Activated CD8-positive, alpha-beta memory T cell treated with anti-CD3 and anti-CD28 coated beads for 24 hours (primary cell): ENCODE measurements around the gene PPP3R1.

Experiments
- DNase-seq: peaks from one replicate; pipeline ENCODE4 v3.0.0-alpha.2; 2020

Gene PPP3R1

DNA sequence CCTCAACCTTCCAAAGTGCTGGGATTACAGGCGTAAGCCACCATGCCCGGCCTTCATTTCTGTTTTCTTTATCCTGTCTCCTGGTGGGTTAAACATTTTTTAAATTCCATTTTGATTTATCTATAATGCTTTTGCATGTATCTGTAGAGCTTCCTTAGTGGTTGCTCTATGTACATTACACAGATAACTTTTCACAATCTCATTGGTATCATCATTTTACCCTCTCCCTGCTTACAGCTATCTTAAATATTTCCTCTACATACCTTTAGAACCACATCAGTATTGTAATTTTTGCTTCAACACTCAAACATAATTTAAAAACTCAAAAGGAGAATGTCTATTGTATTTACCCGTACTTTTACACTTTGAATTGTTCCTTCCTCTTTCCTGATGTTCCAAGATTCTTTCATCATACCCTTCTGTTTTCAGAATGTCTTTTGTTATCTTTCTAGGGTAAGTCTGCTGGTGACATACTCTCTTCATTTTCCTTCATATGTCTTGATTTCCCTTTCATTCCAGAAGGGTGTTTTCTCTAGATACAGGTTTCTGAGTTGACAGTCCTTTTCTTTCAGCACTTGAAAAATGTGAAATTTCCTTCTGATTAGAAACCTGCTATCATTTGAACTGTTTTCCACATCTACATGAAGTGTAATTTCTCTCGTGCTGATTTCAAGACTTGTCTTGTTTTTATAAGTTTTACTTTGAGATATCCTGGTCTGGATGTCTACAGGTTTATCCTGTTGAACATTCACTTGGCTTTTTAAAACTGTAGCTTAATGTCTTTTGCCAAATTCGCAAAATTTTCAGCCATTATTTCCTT lies 21.9 kb downstream of the PPP3R1 start:
- no peak for DNase-seq

DNA sequence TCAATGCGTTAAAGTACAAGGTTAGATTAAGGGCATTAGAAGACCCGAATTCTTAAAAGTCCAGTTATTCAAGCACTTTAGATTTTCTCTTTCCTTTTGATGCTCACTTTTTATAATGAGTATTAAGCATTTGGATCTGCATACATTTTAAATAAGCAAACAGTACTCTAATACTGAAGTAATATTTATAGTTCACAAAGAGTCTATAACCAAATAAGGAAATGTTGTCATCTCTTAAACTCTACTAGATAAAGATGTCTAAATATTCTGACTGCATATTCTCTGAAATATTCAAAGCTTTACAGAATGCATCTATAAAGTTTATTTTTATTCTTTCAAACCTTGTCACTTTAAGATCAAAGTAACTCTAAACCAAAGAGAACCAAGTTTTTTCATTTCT lies 25.5 kb downstream of the PPP3R1 start:
- DNase-seq, result no peak

DNA sequence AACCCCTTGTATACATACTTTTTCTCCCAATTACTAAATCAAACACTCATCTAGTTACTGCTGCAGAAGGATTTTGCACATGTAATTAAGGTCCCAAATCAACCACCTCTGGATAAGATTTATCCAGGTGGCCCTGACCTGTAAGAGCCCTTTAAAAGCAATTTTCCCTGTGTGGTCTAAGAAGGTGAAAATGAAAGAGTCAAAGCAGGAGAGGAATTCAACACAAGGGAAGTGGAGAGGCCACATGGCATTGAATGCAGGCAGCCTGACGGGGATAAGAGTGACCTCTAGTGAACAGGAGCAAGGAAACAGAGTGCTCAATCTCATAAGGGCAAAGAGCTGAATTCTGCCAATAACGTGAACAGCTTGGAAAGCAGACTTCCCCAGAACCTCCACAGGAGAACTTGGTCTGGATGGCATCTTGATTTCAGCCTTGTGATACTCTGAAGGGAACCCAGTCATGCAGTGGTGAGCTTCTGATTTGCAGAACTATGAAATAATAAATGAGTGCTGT lies 27.2 kb downstream of the PPP3R1 start:
- no peak for DNase-seq

DNA sequence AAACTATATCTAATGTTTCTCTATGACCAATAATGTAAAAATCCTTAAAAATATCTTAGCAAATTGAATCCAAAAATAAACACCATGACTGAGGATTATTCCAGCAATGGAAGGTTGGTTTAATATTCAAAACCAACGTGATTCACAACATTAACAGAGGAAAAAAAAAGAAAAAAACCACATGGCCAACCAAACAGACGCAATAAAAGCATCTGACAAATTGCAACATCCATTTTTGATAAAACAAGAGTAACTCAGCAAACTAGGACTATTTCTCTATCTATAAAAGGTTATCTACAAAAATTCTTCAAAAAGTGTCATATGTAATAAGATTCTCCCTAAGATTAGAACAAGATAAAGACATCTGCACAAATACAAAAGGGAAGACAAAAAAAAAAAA lies 28.9 kb downstream of the PPP3R1 start:
- no peak for DNase-seq

DNA sequence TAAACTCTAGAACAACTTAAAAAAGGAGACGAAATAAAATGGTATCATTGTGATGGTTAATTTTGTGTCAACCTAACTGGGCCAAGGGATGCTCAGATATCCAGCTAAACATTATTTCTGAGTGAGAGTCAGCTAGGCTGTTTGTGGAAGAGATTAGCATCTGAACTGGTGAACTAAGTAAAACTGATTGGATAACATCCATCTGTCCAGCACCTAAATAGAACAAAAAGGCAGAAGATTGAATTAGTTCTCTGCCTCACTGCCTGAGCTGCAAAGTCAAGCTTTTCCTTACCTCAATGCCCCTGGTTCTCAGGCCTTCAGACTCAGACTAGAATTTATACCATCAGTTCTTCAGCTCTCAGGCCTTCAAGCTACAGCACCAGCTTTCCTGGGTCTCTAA lies 30.0 kb downstream of the PPP3R1 start:
- DNase-seq, result no peak

DNA sequence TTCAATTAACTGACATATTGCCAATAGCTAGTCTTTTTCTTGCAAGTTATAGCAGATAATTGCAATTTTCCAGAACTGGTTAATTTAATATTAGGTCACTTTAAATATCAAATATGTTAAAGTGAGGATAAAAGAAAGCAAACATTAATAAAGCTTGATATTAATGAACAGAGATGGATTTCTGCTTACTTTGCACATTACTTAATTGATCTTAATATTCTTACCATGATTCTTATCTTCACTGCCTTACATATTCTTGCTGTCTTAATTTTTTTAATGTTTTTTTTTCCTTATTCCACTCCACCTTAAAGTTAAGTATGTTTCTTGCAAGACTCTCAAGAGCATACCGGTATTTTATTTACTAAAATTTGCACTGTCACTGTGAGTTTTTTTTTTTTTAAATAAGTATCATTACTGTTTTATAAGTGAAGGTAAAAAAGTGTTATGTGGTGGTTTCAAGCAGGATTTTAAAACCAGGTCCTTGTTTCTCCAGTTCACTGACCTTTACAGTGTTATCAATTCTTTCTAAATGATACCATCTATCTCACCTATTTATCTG lies 33.9 kb downstream of the PPP3R1 start:
- no peak for DNase-seq

DNA sequence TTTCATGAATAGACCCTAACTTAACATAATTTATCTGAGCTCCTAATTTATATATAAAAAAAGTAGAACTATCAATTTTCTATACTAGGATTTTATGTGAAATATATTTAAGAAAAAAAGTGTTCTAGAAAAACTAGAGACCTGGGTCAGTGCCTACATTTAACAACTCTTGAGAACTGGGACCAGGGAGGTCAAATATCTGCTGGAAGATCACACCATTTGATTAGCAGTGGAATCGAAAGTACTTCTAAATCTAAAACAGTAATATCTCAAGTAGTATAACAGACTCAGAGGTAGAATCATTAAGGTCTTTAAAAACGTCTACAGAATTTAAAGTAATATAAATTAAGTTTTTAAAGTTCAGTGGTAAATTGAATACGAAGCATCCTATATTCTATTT lies 34.6 kb downstream of the PPP3R1 start:
- DNase-seq, result no peak

DNA sequence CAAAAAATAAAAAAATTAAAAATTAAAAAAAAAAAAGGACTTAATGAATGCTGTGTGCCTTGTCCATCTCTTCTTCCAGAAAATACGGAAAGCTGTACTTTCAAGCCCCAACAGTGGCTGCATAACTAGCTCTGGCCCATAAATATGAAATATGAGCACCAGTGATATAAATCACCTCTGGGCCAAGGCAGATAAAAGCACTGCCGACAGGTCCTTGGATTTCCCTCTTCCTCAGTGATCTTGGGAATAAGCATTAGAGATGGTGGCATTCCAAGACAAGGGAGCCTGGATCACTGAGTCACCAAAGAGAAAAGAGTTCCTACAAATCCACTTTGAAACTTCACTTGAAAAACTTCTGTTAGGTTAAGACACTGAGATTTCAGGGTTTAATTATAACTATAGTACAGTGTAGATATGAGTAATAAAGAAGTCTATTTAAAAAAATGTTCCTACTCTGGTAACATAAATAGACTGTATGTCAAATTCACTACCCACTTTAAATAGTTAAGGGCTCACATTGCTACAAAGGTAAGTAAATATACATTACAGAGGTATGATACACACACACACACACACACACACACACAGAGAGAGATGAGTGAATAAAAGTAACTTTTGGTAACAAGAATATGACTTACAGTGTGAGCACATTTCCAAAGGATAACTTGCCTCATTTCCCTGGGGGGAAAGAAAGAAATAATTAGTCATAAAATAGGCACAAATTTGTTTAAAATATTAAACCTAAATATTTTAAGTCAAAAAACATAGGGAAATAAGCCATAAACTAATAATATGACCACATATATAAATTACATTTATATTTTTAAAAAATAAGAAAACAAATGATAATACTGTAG lies 35.6 kb downstream of the PPP3R1 start:
- DNase-seq, result no peak

DNA sequence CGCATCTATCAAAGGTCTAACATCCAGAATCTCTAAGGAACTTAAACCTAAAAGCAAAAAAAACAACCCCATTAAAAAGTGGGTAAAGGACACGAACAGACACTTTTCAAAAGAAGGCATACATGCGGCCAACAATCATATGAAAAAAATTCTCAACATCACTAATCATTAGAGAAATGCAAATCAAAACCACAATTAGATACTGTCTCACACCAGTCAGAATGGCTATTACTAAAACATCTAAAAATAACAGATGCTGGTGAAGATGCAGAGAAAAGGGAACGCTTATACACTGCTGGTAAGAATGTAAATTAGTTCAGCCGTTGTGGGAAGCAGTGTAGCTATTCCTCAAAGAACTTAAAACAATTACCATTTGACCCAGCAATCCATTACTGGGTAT lies 38.0 kb downstream of the PPP3R1 start:
- no peak for DNase-seq

DNA sequence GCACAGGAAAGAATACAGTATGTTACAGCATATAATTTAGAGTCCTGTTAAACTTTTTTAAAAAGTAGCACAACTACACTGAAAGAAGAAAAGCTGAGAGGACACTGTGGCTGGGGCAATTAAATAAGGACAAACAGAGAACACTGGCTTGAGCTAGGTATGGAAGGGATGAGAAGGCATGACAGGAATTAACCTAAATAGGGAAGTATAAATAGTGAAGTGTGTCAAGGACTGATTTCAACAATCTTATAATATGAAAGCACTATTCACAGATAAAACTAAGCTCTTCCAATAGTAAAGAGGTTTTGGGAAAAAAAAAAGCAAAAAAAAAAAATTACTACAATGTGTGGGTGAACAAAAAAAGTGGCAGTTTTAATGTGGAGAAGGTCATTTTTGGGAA lies 45.5 kb downstream of the PPP3R1 start:
- no peak for DNase-seq

DNA sequence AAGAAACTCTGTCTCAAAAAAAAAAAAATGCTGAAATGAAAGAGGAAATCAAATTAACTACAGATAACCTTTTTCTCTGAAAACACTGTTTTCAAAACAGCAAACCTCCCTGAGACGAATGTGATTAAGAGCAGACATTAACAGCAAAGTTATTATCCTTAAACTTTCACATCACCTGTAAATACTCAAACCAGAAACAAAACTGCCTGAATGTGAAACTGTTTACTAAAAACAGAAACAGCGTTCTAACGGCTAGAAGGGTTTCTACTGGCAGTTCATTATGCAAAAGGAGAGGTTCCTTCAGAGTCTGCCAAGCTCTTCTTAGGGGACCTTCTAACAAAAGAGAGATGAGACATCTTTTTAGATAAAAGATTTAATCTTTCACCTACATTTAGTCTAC lies 48.7 kb downstream of the PPP3R1 start:
- DNase-seq, result no peak

DNA sequence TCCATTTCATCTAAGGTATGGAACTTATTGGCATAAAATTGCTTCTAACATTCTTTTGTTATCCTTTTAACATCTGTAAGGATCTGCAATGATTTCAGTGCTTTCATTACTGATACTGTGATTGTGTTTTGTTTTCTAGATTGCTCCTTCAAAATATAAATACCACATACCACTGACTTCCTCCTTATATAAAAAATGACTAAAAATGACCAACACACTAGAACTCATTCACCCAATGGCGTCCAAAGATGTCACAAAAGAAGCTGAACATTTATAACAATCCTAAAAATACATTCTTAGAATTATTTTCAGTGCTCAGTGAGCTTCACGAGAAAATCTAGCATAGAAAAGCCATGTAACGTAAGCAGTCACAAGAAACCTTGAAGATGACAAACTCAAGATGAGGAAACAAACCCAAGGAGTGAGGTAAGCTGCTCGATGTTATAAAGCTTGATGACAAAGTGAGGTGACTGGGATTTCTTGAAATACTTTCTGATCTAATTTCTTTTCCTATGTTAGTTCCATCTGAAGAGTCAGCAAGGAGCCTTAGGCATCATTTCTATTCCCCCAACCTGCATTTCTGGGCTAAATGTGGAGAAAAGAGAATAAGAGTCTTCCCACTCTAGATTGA lies 52.1 kb downstream of the PPP3R1 start:
- DNase-seq, result no peak

DNA sequence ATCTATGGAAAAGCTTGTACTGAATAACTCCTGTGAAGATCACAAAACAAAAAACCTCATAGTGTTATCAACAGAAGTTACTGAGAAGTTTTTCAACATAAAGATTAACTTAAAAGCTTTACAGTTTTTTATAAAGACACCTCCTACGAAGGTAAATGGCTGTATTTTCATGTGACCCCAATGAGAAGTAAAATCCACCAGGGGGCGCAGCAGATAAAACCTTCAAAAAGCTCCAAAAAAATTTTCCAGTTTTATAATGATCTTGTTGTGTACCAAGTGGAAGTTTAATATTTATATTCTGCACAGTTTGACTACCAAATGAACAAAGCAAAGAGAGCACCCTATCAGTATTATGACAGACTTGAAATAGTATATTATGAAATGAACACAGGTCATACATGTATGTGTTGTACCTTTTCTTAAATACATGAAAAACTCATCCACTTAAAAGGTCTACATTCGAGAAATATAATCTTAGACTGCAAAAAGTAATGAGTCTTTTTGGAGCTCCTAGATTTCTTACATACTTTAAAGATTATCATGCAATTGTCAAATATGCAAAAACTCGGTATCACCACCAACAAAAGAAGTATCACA lies 56.1 kb downstream of the PPP3R1 start:
- DNase-seq, result no peak

DNA sequence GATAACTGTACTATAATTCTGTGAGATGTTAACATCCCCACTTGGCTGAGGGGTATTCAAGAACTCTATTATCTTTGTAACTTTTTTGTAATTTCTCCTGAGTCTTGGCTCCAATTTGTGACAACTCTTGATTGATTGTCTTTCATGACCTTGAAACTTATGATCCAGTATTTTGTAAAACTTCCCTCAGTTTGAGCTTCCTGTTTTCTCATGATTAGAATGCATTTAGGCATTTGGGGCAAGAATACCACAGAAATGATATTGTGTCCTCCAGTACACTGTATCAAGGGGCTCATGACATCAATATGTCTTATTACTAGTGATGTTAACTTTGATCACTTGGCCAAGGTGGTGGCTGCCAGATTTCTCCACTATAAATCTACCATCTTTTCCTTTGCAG lies 57.2 kb downstream of the PPP3R1 start:
- no peak for DNase-seq

DNA sequence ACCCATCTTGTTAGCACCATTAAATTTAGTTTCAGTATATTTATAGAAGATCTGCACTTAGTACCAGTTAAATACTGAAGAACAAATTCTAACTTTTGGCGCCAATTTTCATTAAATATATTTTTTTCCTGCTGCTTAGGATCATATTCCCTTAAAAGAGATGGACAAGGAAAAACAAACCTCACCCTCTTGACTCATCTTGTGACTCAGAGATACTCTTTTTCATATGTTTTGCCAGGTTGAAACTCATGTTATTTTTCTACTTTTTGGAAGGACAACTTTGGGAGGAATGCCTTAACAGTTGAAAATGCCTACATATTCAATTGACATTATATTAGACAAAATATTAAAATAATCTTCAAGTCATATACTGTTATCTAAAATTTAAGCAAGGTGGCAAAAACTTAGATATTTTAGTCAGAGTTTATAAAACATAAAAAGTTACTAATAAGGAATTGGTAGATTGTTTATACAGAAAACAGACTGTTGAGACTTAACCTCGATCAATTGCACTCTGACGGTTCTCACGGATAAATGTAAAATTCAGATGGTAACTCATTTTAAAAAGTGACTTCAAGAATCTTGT lies 58.5 kb downstream of the PPP3R1 start:
- DNase-seq, result no peak

DNA sequence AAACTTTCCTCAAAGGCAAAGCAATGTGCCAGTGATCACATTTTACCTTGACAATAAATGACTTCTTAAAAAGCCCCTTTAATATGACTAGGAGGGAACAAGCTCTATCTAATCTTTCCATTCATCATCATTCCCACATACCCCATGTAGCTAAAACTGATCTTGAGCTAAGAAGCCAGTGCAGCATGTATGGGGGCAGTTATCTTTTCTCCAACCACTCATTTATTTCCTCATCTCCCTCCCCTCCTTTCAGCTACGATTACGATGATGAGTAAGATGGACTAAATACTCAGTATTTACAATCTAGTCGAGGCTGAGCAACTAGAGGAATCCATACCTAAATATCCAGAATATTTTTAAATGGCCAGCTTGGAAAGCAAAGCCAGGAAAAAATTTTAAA lies 59.2 kb downstream of the PPP3R1 start:
- DNase-seq, result no peak

DNA sequence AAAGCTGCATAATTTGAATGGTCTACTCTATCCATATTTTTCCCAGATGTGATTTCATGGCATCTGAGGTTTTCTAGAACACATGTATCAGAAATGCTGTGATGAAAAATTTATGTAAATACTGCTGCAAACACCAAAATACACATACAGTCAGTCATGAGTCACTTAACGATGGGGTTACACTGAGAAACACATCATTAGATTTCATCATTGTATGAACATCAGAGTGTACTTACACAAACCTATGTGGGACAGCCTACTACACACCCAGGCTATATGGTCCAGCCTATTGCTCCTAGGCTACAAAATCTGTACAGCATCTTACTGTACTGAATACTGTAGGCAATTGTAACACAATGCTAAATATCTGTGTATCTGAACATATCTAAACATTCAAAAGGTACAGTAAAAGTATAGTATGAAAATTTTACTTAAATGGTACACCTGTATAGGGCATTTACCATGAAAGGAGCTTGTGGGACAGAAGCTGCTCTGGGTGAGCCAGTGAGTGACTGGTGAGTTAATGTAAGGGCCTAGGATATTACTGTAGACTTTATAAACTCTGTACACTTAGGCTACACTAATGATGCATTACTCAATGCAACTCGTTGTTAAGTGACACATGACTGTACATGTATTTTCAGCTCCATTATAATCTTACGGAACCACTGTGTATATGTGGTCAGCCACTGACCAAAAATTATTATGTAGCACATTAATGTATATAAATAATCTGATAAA lies 61.2 kb downstream of the PPP3R1 start:
- DNase-seq, result no peak

DNA sequence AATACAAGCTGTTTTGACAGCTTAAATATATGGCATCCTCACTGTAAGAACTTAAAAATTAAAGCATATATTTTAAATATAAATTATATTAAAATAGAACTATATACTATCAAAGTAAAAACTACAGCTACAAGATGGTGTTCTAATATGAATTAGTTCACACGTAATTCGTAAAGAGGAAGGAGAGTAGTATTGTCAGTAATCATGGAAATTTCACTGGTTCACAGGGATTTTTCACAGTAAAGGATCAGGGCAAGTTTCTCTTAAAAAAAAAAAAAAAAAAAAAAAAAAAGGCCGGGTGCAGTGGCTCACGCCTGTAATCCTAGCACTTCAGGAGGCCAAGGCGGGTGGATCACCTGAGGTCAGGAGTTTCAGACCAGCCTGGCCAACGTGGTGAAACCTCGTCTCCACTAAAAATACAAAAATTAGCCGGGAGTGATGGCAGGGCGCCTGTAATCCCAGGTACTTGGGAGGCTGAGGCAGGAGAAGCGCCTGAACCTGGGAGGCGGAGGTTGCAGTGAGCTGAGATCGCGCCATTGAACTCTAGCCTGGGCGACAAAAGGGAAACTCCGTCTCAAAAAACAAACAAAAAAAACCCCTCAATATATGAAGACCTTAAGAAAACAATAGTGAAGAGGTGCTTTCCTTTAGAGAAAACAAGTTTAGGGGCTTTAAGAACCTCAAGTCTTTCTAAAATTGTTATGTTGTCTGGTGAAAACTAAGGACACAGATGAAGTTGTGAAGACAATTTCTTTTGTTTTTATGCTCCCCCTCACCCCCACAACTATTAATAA lies 62.1 kb downstream of the PPP3R1 start:
- no peak for DNase-seq

DNA sequence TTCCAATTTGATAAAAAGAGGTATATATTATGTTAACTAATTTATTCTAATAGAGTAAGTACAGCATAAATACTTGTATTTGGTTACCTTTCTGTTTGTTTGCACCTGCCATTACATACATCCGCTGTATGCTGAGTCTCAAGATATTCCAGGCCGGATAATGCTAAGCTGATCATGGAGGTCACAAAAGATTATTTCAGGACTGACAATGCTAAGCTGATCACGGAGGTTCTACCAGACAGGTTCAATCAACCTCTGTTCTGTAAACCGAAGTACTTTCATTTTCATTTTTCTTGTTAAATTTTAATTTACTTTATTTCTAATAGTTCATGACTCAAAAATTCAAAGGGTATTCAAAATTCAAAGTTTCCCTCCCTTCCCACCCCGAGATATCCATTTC lies 63.5 kb downstream of the PPP3R1 start:
- DNase-seq, result no peak

DNA sequence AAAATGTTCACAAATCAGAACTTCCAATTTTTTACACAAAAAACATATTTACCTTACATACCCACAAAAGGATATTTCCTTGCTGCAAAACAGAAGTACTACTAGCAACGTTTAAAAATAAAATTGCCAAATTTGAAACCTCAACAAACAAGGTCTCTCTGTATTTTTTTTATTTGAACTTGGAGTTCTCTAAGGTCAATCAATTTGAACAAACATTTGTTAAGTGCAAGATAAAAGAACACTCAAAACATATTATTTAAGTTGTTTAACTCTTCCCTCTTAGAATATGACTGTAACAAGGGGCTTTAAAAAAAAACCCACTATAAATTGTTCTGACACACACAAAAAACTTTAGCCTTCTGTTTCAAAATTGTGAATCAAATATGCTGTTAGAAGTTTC lies 65.0 kb downstream of the PPP3R1 start:
- no peak for DNase-seq
